Tongue (tissue), 2 donors: ENCODE data around the gene CABS1. TPM values are rescaled to one million over a fixed set of nuclear protein-coding genes. Genes with fewer than 3 reads are reported as not detected.
A peak's percentile ranks its signal among the peaks of the same experiment; 100 is the strongest.

ENCODE experiments used
- DNase-seq: peaks from one replicate; pipeline ENCODE4 v3.0.0-alpha.2; 2015
- total RNA-seq: library from RNA; depleted of rRNA; stranded (reverse); fragments of >200 nt; gene quantifications from one replicate; pipeline ENCODE4 v1.2.3, GENCODE V29; 2014

The CABS1 gene
- total RNA-seq: not detected

DNA sequence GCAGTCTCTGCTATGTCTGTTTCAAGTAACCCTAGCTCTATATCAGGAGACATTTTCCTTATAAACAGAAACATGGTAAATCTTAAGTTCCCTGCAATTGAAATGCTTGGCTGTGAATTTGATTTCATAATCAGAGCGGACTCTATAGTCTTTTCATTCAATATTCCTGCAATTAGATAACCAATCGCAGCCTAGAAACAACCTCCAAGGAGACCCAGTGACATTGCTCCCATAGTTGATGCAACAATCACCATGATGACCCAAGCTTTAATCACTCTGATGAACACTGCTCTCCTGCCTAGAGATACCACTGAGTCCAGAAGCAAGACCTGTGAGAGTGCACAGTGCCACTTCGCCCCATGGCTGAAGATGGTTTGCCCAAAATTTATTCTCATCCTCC lies at the start of gene CABS1:
Gene CABS1, plus strand, starts transcription at position 301 of the 400 bp plus-strand sequence. Its CDS starts 59 bp downstream, at position 360.
- no peak for DNase-seq

DNA sequence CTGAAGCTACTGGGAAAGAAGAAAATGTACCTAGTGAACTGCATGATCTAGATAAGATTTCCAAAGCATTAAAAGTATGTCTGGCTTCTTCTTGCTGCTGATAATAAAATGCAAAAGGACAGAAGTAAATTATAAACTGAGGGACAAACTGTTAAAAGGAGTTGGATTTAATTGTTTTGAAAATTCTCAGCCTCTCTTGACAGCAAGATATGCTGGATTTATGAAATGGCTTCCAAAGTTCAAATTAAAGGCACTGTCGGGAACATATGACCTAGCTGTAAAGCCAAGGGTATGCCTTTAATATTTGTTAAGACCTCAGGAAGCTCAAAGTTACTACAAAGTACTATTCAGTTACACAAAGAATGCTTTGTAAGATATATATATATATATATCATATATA lies 46.1 kb upstream of the CABS1 start:
- no peak for DNase-seq

DNA sequence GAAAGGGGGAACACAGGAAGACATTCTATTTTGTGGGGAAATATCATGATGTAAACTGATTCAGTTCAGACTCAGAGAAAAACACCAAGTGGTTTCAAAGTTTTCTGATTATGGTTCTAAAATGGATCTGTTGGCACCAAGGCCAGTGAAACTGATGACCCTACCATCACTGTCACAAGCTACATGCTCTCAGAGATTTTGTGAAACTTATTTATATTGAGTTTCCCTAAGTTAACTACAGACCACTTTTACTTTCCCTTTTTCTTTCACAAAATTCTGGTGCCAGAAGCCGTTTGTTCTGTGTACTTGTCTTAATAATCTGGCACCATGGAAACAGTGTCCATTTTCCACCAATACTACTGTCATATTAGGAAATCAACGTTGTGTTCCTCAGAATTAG lies 43.4 kb upstream of the CABS1 start:
- no peak for DNase-seq

DNA sequence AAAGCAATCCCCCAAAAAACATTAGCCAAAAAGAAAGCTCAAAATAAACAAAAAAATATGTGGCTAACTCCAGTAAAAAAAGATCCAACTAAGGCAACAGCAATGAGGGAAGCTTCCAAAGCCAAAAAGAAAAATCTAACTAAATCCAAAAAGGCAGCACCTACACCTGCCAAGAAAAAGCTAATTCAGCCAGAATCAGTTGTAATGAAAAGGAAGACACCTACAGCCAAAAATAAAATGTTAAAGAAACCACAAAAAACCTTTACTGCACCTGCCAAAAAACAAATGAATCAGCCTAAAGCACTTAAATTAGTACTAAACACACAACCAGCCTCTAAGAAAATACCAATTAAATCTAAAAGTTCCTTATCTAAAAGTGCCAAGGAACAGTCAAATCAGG lies 37.2 kb upstream of the CABS1 start:
- DNase-seq: peak; percentile 51

DNA sequence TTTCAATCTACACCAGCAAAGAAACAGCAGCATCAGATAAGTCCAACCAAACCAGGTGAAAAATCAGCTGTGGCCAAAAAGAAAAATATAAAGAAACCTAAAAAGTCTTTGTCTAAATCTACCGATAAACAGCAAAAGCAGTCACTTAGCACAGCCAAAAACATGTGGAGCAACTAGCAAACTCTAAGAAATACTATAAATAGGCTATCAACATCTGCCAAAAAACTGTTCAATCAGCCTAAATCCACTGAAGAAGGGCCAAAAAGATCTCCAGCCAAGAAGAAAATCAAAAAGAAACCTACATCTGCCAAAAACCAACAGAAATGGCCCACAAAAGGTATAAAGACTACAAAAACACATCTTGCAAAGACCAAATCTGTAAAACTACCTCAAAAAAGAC lies 36.7 kb upstream of the CABS1 start:
- DNase-seq: peak; percentile 78

DNA sequence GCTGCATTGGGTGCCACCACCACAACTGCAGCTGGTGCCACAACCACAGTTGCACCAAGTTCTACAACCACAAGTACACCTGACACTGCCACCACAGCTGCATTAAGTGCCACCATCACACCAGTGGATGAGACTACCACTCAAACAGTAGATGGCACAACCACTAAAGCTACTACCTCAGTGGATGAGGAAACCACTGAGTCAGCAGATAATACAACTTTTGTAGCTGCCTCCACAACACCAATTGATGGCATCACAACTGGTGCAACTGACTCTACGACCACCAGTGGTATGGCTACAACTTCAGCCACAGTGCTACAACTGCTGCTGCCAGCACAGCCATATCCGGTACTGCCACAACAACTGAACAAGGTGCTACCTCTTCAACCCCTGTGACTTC lies 35.1 kb upstream of the CABS1 start:
- DNase-seq: no peak

DNA sequence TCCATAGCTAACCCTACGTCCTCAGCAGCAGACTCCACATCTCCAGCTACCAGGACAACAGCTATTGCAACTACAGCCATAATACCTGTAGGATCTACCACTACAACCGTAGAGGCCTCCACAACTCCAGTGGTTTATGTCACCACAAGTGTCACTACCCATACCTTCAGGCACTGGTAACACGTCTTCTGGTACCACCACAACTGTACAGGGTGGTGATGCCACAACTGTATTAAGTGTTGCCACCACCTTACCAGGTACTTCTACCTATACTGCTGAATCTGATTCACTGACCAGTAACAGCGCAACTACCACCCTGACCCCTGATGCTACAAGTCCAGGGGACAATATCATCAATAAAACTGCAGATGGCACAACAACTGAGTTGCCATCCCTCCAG lies 34.6 kb upstream of the CABS1 start:
- no peak for DNase-seq

DNA sequence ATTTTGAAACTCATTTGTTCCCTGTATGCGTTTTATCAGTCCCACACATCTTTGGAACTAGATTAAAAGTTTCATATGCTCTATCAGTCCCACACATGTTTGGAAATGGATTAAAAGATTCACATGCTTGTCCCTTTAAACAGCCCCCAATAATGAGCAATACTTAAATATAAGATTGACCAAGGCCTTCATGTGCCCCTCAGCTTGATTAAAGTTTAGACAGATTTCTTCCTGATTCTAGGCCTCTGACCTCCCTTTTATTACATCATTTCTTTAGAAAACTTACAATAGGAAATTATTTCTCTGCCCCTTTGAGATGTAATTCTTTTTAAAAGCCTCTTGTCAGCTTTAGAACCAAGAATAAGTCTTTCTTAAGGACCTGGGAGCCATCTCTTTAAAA lies 31.7 kb upstream of the CABS1 start:
- no peak for DNase-seq

DNA sequence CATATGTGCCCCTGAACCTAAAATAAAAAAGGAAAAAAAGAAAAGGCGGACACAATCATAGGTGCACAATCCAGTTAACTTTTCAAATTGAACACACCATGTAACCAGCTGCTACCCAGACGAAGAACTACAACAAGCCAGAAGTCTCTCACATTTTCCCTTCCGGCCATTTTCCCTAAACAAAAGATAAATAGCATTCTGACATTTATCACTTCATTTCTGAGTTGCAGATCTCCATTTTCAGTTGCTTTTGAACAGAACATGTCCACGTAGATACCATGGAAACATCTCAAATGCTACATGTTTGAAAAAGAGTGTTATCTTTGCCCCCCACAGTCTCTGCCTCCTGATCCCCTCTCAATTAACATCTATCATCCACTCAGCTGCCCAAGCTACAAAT lies 29.2 kb upstream of the CABS1 start:
- no peak for DNase-seq

DNA sequence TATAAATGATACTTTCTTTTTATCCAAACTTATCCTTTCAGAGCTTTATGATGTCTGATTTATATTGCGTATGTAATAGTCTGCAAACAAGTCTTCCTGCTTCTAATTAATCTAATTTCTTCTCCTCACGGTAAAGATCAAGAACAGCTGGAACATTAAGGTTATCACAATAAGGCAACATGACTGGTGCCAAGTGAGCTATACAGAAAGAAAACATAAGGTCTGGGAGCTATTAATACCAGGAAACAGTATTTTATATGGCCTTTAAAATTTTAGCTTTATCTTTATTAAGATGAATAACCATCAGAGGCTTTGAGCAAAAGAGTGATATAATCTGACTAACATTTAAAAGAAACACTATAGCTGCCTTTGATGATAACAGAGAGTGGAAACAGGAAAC lies 28.7 kb upstream of the CABS1 start:
- no peak for DNase-seq

DNA sequence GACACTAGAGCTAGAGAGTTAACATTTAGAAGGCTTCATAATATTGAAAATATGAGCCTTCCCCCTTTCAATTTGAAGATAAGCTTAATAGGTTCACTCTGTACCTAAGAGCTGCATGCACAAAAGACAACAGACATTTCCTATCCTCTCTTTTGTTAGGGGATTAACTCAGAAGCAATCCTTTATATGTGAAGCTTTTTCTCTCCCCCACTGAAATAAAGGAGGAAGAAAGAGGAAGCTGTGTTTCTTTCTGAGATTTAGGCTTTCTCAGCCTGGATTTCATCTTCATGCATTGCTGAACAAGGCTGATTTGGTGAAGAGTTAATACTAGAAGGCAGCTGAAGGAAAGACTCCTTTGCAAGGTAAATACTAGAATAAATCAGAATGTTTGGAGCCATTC lies 21.0 kb upstream of the CABS1 start:
- no peak for DNase-seq

DNA sequence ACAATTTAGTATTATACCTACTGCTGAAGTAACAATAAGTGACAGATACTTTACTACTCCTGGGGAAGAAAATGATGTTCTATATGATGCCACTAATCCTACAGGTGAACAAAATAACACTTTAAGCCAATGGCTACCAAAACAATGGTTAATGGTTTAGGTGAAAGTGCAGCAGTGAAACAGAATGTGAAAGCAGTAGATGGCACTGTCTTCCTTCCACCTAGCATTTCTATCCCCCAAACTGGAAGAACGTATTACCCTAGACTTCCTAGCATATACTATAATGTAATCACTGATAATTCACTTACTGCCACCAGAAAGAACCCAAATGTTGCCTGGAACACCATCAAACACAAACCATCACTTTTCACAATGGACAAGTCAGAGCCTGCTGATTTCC lies 18.9 kb upstream of the CABS1 start:
- no peak for DNase-seq

DNA sequence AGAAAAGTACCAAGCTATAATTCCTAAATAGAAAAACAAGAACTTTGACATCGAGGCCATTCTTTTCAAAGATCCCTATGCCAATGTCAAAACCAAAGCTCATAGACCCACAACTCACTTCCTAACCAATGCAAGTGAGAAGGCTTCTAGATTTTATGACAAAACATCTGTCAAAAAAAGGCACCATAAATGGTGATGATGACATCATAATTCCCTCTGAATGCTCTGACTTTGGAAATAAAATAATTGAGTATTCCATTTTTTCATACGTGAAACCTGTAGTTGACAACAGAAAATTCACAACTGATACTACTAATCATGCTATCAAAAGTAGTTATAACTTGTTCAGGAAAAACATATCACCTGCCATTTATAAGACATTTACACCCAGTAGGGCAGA lies 8.7 kb upstream of the CABS1 start:
- no peak for DNase-seq

DNA sequence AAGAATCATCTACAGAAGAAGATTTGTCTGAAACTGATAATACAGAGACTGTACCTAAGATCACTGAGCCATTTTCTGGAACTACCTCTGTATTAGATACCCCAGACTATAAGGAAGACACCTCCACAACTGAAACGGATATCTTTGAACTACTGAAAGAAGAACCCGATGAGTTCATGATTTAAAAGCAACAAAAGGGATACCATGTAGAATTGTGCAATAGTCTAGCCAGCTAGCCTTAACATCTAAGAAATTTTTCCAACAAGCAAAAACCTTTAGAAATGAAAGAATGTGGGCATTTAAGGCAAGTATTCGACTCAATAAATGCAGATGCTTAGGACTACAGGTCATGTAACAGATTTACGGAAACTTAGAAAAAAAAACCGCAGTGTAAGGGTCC lies 1.3 kb downstream of the CABS1 start:
- no peak for DNase-seq

DNA sequence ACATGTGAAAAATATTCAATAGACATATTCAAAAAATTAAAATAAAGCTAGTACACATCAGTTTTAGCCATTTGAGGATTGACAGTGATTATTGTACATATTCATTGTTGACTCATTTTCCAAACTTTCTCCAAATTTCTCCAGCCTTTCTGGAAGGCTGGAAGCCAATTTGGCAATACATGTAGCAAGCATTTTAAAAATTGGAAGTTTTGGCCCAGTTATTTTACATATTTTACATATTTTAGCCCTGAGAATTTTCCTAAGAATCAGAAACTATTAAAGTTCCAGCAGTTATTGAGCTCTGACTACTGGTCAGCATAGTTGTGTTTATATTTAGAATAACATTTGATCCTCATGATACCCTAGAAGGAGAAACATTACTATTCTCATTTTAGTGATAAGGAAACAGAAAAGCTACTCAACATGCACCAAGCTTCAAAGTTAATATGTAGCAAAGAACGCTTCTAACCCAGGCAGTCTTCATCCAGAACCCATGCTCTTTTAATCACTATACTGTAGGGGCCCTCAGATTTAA lies 3.2 kb downstream of the CABS1 start:
- DNase-seq: no peak

DNA sequence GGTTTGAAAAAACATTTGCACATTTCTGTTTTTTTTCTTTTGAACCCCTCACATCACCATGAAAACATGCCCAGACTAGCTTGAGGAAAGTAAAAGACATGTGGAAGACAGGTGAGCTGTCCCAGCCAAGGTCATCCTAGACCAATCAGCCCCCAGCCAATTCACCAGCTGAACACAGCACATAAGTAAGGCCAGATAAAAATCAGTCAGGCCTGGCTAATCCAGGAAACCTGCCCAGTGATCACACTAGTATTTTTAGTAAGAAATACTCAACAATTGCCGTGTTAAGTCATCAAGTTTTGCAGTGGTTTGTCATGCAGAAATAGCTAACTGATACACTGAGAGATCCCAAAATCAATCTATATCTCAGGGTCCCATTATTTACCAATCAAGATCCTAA lies 21.4 kb downstream of the CABS1 start:
- DNase-seq: no peak

DNA sequence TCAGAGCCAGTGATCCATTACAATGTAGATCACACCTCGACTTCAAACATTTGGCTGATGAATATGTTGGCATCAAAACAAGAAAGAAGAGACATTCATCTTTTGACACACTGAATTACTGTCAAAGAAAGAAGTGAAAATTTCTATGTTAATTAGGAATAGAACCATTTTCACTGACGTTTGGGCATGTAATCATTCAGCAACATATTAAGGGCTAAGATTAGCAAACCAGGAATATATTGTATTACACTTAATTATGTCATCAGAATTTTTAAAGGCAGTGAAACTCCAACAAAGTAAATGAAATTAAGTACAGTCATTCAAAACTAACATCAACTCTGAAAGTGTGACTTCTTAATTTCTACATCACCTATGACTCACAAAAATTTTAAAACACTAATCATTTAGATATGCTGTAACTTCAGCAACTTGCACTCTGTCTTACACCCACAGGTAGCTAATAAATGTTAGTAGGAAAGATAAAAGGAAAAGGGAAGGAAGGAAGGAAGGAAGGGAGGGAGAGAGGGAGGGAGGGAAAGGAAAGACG lies 24.4 kb downstream of the CABS1 start:
- no peak for DNase-seq

DNA sequence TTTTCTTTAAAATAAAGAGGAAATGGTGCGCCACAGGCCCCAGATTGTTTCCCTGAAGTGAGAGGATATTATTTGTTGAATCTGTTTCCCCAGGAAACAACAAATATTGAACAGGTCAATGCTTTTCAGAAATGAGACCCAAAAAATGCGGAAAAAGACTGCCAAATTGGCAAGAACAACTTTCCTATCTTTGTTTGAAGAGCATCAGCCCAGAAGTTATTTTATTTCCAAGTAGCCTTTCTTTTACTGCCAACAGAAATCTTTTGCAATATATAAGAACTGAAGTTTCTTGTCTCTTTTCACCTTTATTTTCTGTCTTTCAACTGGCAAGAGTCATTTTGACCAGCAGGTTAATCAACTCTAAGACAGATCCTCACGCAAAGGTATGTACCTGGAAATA lies 25.7 kb downstream of the CABS1 start, which contains the start of gene SMR3A:
Gene SMR3A, plus strand, starts transcription at position 301 of the 400 bp plus-strand sequence. CDS start 1,356 bp downstream, outside the sequence.
- DNase-seq: no peak

DNA sequence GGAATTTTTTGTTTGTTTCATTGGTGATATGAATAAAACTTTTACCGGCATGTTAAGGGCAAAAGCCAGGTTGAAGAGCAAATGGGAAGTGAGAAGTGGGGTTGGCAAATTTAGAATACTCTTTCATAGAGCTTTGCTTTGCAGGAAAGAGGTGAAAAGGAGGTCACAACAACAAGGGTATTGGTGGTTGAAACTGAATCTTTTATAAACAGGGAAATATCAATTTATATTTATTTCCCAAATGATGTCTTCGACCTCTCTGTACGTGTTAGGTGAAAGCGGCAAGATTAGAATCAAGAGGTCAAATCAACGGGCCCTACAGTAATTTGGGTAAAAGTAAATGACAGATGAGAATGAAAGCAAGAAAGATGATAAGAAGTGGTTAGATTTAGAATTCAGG lies 29.2 kb downstream of the CABS1 start:
- no peak for DNase-seq

DNA sequence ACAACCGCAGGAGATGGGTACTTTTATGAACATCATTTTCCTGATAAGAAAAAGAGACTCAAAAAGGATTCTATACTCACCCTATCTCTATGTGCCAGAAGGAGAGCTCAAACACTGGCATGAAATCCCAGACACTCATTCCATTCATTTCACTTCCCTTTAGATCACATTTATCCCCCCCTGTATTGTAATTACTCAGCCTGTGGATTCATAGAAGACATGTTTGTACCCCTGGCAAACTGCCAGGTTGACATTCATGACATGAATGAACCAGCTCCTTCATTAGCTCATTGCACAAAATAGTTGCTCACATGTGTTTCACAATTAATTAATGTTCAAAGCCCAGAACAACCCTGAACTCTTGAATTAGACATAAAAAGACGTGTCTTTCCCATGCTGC lies 30.7 kb downstream of the CABS1 start:
- peak; percentile 46 for DNase-seq

DNA sequence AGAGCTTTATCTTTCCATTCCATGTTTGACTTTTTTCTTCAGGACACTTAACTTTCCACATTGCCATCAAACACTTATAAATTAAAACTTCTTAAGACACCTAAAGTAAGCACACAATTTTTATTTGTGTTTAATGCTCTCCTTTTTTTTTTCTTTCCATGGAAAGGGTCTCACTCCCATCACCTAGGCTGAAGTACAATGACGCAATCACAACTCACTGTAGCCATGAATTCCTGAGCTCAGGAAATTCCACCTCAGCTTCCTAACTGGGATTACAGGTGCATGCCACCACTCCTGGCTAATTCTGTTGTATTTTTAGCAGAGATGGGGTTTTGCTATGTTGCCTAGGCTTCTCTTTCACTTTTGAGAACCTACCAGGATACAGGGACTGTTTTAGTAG lies 33.0 kb downstream of the CABS1 start:
- no peak for DNase-seq

DNA sequence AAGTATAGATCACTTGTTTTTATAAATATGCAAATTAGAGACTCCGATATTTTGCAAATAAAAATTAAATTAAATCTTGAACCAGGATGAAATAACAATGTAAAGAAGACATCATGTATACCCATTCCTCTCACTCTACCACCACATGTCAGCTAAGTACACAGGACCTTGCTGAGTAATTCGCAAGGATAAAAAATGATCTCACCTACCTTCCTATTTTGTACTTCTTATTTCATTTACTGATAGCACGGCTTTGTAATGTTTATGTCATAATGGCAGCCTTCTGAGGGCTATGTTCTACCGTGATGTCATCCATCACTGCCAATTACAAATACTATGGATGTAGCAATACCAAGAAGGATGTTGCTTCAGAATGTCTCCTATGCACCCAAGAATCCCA lies 37.2 kb downstream of the CABS1 start:
- DNase-seq: no peak

DNA sequence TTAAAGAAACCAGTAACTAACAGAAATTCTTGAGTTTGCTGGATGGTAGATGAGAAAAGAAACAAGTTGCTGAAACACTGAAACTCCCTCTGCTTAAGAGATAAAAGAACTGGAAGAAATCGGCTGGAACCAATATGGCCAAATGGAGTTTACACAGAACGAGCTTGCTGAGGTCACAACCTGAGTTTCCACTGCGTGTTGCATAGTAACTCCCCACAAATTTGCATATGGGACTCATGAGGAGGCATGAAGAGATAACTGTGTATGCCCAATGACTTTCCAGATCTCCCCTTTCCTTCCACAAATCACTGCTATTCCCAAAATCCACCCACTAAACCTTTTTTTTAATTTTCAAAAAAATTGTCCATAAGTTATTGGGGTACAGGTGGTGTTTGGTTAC lies 38.0 kb downstream of the CABS1 start:
- no peak for DNase-seq

DNA sequence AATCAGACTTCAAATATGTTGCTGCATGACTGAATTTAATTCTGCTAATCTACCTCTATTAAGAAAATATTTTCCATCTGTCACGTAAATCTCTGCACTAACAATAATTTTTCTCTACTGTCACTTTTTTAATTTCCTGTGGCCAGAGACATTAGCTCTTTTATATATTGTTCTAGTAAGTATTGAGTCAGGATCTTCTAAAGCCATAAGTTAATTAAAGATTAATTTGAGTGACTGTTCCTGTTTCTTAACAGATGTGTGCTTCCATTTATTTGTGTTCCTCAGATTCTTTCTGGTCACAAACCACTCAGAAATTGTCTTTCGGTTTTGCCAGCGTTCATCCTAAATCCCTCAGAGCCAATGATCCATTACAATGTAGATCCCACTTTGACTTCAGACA lies 45.8 kb downstream of the CABS1 start:
- DNase-seq: no peak

DNA sequence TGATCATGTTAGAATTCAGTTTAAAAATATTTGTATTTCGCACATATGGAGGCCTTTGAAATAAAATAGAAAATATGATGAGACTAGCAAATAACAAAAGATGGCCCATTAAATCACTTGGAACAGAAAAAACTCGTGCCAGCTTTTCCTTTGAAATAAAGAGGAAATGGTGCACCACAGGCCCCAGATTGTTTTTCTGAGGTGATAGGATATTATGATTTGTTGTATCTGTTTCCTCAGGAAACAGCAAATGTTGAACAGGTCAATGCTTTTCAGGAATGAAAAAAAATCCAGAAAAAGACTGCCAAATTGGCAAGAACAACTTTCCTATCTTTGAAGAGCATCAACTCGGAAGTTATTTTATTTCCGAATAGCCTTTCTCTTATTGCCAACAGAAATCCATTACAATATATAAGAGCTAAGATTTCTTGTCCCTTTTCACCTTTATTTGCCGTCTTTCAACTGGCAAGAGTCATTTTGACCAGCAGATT lies 48.0 kb downstream of the CABS1 start, which contains the start of gene SMR3B:
Gene SMR3B, plus strand, starts transcription at position 441 of the 491 bp plus-strand sequence. CDS start 1,380 bp downstream, outside the sequence.
- no peak for DNase-seq
